ENCODE data around the gene ABCA13.

The ABCA13 gene

DNA sequence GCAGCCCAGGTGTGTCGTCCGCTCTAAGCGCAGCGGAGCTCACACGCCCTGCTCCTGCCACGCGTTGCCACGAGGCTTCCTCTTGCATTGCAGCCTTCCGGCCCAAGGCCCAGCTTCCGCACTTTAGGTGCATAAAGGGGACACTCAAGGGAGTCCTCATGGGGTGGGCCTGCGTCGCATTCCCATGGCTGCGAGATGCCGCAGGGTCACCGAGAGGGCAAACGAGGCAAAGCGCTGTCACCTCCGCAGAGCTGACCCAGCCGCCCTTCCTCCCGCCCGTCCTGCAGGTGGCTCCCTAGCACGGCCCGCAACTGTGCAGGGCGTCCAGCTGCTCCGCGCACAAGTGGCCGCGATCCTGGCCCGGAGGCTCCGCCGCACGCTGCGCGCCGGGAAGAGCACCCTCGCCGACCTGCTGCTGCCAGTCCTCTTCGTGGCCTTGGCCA, 283.5 kb downstream of the ABCA13 start:
- no peak for DNase-seq

DNA sequence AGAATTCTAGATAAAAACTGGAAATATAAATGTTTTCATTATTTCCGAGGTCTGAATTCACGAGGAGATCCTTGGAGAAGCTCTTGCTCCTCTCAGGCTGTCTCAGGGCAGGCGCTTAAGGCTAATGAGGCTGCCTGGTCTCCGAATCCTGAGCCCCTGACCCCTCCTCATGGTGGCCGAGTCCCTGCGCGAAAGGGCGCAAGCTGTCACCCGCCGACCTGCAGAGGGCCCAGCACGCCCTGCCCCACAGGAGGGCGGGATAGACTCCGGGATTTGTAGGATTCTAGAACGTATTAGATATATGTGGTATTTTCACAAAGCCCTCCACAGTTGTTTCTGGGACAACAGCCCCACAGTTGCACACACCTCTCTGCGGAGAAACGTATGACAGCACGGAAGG, 284.1 kb downstream of the ABCA13 start:
- no peak for DNase-seq

DNA sequence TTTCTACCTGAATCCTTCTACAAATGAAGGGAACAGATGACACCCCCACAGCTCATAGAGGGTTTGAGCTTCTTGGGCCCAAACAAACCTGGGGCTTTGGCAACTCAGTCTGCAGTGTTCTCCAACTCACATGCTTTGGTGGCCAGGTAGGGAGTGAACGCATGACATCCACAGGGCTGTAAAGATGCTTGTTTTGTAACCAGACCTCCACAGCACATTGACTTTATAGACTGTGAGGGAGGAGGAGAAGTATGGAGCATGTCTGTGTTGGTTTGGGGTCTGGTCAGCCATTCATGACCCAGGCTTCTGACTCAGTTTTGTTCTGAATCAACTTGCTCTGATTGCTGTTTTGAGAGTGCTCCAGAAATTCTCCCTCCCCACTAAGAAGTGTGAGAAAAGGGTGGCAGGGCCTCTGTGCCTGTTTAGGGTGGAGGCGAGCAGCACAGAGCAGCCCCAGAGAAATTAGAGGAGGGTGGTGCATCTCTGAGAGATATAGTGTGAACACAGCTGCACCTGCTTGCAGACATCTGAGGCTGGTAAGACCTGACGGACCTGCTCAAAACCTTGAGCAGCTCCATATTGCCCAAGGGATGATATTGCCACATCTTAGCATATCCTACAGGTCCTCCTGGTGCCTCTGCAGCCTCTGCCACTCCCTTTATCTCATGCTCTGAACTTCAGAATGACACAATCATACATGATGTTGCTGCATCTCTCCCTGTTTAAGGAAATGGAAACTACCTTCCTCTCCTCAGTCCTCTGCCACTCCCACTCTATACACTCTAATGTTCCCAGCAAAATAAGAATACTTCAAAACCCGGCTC, 287.7 kb downstream of the ABCA13 start:
- DNase-seq: no peak

DNA sequence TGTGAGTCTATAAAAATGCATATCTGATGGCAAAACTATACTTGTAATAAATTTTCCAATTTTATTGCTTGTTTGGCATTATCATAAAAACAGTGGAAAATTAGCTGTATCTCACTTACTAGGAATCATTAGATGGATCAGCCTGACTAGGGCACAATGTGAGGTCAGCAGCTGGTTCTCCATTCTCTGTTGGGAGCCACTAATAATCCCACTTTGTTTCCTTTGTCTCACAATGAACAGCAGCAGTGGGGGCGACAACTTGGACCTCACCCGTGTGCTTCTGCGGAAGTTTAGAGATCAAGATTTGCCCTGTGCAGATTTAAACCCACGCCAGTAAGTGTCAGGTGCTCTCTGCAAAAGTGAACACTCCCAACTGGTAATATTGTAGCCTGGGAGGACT, 295.5 kb downstream of the ABCA13 start:
- no peak for DNase-seq

DNA sequence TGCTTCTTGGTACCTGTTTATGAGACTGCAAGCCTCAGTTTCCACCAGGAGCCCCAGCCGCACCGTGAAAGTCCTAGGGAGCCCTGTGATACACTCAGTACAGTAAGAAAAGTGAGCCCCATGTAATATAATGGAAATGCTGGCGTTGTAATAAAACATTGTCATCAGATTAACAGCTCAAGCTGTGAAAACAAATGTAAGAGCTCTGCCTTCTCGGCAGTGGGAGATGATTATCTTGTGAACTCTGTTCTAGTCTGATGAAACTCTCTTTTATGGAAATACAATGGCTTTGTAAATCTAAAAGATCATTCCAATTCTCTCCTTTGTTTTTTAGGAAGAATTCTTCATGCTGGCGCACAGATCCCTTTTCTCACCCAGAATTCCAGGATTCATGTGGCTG, 299.9 kb downstream of the ABCA13 start:
- no peak for DNase-seq

DNA sequence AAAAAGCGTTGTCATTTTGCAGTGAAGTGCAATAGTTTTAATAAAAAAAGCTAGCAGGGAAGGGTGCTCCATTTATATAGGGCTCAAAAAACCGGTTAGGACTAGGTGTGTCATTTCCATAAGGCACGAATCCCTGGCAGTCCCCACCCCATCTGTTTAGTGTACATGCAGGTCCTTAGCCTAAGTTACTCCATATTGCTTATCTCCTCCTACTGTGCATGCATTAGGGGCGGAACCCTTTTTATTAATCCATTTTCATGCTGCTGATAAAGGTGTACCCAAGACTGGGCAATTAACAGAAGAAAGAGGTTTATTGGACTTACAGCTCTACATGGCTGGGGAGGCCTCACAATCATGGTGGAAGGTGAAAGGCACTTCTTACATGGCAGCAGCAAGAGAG, 301.4 kb downstream of the ABCA13 start:
- no peak for DNase-seq

DNA sequence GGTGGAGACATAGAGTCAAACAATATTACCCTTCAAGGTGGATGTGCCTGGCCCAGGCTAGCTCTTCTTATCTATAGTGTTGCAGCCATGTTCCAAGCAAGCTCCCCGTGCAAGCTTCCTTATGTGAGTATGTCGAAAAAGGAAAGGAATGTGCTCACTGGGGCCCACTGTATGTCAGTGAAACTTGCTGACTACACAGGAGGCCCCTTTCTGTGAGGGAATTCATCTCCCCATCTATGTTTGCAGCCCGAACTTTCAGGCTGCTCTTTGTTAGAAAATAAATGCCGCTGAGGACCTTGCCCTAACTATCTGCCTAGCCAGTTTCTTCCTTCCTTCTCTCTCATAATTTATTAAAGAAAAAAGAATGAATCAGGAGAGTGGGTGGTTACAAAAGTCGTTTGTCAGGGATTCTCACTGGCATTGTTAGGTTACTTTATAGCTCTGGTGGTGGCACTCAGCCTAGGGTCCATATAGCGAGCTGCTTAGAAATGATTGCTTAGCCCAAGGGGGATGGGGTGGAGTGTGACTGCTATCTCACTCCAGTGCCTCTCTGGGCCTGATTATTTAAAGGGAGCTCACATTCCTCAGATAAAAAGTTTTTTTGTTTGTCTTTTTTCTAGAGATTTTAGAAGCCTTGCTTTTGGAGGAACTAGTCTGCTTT, 302.1 kb downstream of the ABCA13 start:
- no peak for DNase-seq

DNA sequence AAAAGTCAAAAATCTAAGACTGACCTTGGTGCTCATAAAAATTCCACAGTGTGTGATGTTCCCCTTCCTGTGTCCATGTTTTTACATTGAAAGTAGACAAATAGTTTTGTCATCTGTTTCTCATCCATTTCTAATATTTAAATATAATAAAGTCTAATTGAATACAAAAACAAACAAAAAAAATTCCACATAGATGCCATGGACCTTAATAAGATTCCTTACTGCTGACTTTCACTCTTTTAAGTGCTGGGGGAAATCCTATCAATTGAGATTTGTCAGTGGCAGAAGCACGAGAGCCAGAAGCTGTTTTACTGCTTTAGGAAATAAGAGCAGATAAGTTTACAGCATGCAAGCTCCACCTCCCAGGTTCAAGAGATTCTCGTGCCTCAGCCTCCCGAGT, 310.0 kb downstream of the ABCA13 start:
- no peak for DNase-seq

DNA sequence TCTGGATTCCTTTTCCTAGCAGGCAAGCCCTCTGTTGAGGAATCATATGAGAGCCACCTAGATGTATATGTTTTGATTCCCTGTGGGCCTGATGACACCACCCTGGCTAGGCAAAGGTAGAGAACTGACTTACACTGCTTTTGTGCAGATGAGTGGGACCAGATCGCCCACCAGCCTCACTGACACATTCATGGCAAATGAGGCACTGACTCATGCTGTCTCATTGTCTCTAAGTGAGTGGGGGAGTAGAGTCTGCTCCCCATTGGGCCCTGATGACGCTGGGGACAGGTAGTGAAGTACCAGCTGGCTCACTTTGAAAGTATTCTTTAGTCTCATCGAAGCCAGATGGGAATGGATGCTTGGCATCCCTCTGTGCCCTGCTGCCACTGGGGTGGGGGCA, 326.3 kb downstream of the ABCA13 start:
- DNase-seq: no peak

DNA sequence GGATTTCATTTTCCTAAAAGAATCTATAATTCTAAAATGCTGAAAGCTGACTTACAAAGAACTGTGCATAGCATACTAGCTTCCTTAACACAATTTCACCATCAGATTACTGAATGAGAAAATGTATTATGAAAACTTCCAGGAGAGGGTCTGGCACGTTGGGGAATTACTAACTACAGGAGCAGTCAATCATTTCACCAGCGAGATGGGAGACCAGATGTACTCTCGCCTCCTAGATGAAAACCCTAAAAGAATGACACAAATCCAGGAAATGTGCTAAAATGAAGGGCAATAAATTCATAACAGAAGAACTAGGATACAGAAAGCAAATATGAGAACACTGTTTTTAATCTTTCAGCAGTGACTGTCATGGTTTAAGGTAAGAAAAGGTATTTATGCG, 330.8 kb downstream of the ABCA13 start:
- no peak for DNase-seq

DNA sequence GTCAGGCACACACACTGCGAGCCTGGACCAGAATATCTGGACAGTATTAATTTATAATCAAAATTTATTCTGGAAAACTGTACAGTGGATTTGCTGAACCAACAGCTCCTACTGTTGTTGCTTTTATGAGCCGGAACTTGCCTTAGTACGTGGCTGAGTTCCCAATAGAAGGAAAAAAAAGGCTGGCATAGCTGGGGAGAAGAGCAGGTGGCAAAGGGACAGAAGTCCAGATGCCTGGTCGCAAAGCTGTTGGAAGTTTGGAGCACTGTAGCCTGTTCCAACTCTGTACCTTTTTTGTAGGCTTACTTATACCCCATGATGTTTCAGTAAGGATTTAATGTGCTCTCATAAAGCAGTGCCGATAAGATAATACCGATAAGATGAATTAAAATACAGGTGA, 333.8 kb downstream of the ABCA13 start:
- no peak for DNase-seq

DNA sequence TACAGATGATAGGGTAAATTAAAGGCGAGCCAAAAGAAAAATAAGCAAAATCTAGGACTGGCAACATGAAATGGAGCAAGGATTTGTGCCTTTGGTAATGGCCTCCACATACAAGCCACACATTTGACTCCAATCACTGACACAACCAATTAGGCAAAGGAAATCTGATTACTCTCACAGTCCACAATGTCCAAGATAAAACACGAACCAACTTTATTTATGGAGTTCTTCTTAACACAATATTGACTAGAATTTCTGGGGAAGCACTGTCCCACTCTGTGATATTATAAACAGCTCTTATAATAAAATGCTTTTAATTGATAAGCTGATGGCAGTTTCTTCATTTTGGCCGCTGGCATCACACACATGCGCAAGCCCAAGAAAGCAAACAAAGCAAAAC, 334.2 kb downstream of the ABCA13 start:
- no peak for DNase-seq

DNA sequence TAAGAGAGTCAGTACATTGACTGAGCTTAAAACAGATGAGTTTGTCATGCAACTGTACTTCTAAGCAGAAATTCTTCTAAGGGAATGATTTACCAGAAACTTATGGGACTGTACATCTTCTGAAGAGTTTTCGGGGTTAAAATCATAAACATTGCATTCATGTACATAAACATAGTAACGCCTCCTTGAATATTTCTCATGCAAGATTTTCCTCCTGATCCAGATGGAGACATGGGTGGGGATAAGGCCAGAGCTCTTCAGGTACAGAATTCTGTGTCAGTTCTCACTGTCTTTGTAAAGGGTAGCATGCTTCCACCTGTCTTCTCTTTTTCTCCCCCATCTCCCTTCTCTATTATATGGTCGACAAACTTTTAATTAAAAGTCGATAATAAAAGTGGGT, 335.3 kb downstream of the ABCA13 start:
- DNase-seq: no peak

DNA sequence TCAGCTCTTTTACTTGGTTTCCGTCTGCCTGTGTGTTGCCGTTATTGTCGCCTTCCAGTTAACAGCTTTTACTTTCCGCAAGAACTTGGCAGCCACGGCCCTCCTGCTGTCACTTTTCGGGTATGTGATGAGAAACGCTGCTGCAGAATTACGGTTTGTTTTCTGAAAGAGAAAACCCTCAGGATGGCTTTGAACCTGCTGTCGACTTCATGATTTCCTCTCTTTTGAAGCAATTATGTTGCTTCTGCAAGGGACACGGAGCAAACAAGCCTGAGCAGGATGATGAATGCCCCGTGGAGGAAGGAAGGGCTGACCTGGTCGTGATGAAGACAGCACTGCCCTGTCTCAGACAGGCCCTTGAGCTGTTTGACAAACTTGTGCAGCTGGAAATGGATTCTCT, 339.8 kb downstream of the ABCA13 start:
- DNase-seq: no peak

DNA sequence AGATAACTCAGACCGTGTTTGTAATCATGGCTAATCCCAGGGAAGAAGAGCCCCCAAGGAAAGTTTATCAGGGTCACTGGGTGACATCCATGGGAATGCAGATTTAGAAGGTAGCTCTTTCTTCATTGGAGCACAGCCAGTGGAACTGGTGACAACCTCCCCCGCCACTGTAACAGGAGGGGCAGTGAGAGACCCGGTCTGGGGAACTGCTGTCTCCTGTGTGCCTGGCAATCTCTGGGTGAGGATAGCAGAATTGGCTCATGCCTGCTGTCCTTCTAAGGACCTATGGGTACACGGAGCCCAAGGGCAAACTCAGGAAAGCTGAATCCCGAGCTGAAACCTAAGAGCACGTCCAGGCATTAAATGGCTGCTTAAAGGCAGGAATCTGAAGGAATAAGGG, 341.6 kb downstream of the ABCA13 start:
- no peak for DNase-seq

DNA sequence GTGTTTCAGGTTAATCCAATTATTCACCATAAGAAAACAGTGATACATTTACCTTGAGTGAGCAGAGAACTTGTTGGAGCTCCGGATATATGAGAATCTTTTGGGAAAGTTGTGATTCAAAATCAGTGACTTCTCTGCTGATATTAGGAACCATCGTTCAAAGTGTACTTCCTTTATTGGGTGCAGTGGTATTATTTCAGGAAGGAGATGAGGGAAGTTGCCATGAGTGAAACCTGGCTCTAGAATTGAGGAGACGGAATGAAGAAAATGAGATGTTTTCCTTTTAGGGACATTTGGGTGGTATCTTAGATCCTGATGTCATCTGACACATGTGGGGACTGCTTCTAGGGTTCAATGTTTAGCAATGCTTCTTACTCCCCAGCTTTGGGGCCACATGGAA, 343.9 kb downstream of the ABCA13 start:
- DNase-seq: no peak

DNA sequence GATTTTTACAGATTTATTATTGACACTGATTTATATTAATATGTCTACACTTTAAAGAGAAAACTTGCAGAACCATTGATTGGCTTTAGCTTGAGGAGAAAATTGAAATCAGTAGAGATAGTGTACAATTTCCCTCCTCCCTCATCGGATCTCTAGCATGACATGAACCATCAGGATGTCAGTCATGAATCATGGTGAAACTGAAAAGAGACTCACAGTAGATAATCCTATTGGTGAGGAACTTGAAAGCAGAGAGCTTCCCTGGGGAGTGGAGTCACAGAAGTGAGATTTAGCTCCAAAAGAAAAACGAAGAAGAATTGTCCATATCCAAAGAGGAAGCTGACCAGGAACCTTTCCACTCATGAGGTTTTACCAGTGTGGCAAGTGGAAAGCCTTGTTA, 346.8 kb downstream of the ABCA13 start:
- DNase-seq: no peak

DNA sequence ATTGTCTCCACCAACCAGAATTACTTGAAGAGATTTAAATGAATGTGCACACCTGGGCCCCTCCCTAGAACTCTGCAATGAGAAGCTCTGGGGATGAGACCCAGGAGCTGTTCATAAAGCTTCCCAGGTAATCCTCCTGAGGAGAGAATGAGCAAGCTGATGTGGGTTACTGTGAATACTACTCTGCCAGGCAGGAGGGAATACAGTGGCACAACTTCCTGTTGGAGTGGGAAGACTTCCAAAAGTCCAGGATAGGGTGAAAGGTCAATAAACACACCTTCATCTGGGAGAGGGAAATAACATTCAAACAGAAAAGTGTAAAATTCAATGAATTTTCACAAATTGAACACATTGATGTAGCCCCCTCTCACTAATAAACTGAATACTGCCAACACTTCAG, 351.4 kb downstream of the ABCA13 start:
- no peak for DNase-seq

DNA sequence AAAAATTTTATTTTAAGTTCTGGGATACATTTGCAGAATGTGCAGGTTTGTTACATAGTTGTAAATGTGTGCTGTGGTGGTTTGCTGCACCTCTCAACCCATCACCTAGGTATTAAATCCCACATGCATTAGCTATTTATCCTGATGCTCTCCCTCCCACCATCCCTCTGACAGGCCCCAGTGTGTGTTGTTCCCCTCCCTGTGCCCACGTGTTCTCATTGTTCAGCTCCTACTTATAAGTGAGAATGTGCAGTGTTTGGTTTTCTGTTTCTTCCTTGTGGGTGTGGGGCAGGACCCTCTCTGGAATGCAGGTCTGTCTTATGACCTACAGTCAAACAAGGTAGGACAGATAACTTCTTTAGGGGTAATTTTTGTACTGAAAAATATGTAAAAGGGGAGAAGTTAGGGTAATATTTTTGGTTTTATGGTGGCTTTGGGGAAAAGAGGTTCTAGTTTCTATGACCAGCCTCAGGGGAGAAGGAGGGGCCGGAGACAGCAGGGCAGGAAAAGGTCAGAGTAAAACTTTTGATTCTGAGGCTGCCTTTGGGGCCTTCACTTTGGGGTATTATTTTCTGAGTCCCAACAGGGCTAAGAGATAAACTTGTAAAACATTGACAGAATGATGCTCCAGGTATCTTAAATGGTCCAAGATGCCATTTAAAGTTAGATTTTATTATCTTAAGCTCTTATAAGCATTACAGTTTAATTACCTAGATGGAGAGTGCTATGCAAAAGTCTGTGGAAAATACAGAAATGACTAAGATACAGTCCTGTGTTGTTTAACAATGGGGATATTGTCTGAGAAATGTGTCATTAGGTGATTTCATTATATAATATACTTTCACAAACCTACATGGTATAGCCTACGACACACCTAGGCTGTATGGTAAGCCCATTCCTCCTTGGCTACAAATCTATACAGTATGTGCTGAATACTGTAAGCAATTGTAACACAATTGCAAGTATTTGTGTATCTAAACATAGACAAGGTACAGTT, 354.8 kb downstream of the ABCA13 start:
- no peak for DNase-seq

DNA sequence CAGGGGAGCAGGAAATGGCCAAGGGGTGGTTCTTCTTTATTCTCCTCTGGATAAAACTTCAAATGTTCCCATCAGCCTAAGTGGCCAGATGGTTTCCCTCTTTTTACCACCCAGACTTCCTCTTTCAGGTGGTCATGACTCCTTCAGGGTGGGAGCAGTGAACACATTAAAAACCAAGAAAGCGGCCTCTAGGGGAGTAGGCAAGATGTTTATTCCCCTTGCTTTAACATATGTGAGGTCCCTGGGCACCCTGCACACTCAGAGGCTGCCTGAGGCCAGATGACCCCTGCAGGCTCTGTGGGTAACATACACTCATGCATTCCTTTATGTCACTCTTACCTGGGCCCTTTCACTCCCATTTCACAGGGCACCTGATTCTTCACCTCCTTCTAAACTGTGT, 357.4 kb downstream of the ABCA13 start:
- DNase-seq: no peak

DNA sequence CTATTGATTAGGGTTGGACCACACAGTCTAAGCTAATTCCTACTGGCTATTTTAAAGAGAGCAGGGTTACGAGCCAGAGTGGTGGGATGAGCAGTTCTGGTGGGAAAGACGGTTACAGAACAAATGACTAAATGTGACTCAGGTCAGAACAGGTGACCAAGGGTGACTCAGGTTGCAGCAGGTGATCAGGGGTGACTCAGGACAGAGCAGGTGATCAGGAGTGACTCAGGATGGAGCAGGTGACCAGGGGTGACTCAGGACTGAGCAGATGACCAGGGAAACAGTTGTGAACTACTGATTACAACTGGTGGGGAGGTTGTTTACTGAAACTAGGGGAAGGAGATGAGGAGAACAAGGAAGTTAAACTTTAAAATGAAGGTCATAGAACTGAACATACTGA, 366.3 kb downstream of the ABCA13 start:
- DNase-seq: no peak

DNA sequence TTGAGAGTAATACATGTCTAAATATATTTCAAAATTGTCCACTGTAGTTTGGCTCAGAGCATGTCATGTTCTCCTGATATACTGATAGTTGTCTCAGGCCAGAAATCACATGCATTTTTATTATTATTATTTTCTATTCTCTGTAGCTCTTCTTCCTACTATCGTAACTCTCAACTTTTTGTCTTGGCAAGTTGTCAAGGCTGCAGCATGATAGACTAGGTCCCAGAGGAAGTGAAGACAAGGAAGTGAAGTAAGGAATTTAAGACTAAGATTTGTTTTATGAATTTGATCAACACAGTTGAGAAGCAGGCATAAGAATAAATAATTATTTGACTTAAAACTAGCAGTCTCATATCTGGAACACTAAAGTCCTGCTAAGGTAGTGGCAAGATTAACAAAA, 369.5 kb downstream of the ABCA13 start:
- DNase-seq: no peak

DNA sequence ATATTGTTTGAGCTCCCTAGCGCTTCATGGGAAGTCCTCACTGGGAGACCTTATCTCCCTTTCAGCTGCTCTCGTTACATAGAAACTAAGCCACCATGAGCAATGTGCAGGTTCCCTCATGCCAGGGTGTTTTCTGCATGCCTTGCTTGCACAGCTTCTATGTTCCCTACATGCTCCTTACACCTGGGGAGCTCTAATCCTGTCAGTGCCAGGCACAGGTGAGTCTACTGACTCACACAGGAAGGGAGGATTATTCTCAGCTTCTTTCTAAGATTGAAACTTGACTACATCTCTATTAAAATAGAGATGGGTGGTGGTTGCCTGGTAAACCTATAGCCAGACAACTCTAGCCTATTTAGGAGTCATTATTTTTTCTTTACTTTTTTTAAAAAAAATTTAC, 377.4 kb downstream of the ABCA13 start:
- no peak for DNase-seq

DNA sequence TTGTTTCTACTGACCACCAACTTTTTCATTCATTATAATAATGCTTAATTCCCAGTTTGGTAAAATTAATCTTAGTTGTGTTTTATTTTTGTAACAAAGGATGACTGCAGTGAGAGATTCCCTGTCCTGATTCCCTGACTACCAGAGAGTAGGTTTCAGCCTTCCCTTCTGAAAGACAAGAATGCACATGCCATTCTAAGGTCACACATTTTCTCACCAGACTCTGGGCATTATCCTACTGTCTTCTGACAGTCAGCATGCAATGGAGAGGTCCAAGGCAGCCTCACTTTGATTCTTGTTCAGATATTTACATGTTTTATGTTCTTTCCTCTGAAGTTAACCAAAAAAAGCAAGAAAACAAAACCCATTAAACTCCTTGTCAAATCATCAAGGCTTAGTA, 380.4 kb downstream of the ABCA13 start:
- DNase-seq: no peak

All from activated CD4-positive, alpha-beta T cell treated with anti-CD3 and anti-CD28 coated beads, Interleukin-2, amount 50 U/mL, for 1 hour (primary cell).